Activated CD4-positive, alpha-beta T cell treated with anti-CD3 and anti-CD28 coated beads, Interleukin-2, amount 50 U/mL, for 48 hours (primary cell): ENCODE measurements around the gene LGALS1.
"Not testable (repeated sequence)": the region's sequence is repeated elsewhere in the genome, so short reads cannot be mapped to it uniquely, and the experiment has no call there.

Experiments
- DNase-seq, 2 experiments: peaks; one replicate each; pipeline ENCODE4 v3.0.0-alpha.2; 2020

The LGALS1 gene

DNA sequence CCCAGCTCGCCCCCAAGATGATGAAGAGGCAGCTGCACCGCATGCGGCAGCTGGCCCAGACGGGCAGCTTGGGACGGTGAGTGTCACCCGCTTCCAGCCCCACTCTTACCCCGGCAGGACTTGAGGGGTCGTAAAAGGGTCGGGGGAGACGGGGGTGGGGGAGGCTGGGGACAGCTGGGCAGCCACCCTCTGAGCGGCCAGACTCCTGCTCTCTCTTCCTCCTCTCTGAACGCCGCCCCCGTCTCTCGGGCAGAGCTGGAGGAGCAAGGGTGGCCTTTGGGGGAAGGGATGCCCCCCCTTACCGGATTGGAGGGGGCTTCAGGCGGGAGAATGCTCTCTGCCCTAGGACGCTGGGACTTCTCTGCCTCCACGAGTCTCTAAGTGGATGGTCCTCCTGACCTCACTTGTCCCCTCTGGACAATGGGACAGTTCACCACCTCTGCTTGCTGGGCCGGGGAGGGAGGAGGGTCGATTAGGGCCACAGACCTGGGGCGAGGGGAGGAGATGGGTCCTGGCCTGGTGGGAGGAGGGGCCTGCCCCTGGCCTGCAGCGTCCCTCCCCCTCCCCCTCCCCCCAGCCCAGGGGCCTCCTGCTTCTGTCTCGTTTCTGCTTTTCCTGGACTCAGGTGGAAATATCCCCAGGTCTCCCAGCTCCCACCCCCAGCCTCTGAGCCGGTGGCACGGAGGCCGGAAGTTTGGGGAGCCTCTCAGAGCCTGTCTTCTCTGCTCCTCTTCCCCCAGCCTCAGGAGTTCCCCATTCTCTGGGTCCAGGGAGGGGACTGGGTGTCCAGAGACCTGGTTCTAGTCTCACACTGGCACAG lies 35.5 kb upstream of the LGALS1 start:
- DNase-seq: peak; percentile 37 to 43

DNA sequence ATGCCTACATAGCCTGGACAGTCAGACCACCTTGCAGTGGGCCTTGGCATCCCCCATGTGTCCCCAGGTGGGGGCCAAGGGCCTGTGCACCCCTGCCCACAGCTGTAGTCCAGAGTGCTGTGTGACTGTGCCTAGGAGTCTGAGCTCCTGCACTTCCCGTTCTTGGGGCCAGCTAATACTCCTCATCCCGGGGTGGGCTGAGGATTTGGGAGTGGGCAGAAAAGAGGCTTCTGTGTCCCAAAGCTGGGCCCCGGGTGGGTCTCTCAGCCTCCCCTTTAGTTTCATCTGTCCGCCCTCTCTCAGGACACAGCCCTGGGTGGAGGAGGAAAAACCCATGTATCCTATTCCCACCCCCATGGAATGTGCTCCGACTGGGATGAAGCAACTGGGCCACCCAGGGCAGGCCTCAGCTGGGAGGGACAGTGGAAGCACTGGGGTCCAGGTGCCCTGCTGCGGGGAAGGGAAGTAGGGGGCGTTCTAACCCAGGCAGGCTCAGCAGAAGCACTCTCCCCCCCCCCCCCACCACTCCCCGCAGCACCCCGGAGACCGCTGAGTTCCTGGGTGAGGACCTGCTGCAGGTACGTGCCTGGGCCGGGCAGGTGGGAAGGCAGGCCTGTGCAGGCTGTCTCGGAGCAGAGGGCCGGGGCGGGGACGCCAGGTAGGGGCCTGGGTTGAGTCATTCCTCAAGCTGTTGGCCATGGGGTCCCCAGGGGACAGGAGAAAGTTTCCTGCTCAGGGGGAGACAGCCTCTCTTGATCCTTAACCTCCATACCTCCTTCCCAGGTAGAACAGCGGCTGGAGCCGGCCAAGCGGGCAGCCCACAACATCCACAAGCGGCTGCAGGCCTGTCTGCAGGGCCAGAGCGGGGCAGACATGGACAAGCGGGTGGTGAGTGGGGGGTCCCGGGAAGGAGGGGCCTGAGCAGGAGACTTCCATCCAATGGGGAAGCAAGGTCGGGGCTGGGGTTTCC lies 34.6 kb upstream of the LGALS1 start:
- no peak for DNase-seq

GRCh38 chr22:37641561-37641949 lies 33.9 kb upstream of the LGALS1 start:
- no peak for DNase-seq

GRCh38 chr22:37643225-37643847 lies 32.1 kb upstream of the LGALS1 start:
- DNase-seq: peak; percentile 96

DNA sequence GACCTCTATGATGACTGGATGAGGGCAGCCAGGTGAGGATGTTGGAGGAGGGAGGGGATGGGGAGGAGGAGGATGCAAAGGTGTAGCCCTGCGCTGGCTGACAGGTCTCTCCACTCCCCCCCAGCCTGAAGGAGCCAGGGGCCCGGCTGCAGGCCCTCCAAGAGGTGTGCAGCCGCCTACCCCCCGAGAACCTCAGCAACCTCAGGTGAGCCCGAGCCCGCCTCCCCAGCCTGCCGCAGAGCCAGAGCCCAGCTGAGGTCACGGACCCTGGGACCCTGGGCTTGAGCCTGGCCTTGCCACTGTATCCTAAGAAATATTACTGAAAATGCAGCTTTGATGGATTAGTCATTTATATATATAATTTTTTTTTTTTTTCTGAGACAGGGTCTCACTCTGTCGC lies 28.1 kb upstream of the LGALS1 start:
- no peak for DNase-seq

DNA sequence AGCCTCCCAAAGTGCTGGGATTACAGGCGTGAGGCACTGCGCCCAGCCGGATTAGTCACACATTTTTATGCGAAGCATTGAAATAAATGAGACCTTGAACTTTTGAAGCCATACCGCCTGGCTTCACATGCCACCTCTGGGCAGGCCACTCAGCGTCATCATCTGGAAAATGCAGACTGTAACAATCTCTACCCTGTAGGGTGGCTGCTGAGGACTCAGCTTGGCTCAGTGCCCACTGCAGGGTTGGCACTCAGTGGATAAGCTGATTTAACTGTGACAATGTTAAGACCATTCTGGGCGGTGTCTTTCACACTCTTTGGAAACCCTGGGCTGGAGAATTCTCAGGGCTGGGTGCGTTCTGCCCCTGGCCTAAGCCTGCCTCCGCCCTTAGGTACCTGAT lies 27.5 kb upstream of the LGALS1 start:
- no peak for DNase-seq

DNA sequence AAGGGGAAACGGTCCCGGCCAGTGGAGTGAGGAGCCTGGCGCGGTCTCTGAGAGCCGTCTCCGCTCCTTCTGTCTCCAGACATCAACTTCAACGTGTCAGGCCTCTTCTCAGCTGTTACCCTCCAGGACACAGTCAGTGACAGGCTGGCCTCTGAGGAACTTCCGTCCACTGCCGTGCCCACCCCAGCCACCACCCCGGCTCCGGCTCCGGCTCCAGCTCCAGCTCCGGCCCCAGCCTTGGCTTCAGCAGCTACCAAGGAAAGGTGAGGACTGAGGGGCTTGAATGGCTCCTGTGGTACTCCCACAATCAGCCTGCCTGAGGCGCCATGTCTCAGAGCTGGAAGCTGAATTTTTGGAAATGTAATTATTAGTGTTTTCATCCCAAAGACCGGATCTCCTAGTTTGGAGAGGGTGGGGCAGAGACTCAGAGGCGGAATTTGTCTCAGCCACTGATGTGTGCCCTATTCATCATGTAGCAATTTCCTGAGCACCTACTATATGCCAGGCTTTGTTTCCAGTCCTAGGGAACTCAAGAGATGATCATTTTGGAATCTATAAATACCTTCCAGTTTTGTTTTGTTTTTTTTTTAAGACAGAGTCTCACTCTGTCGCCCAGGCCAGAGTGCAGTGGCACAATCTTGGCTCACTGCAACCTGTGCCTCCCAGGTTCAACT lies 24.8 kb upstream of the LGALS1 start:
- DNase-seq: no peak

DNA sequence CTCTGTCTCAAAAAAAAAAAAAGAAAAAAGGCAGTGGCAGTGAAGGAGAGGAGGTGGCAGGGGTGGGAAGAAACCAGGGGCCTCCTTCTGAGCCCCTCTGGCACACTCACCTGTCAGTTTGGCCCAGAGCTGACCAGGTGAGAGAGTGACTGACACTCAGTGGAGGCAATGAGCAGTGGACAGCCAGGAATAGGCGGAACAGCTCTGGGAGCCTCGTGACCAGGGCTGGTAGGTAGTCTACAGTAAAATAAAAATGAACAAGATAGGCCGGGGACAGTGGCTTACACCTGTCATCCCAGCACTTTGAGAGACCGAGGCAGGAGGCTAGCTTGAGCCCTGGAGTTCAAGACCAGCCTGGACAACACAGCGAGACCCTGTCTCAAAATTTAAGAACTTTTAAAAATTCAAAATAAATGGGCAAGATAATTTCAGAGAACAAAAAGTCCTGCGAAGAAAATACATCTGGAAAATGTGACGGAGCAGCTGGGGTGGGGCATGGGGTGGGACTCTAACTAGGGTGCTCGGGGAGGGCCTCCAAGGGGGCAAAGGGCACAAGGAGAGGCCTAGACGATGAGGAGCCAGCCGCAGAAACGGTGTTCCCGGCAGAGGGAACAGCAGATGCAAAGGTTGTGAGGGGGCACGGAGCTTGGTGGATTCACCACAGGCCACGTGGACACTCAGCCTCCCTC lies 20.7 kb upstream of the LGALS1 start:
- DNase-seq: no peak

DNA sequence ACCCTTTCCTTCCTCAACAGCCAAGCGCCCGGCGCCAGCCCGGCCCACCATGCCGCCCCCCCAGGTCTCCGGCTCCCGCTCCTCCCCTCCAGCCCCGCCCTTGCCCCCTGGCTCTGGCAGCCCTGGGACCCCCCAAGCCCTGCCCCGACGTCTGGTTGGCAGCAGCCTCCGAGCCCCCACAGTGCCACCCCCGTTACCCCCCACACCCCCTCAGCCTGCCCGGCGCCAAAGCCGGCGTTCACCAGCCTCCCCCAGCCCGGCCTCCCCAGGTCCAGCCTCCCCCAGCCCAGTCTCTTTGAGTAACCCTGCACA lies 20.2 kb upstream of the LGALS1 start:
- no peak for DNase-seq

DNA sequence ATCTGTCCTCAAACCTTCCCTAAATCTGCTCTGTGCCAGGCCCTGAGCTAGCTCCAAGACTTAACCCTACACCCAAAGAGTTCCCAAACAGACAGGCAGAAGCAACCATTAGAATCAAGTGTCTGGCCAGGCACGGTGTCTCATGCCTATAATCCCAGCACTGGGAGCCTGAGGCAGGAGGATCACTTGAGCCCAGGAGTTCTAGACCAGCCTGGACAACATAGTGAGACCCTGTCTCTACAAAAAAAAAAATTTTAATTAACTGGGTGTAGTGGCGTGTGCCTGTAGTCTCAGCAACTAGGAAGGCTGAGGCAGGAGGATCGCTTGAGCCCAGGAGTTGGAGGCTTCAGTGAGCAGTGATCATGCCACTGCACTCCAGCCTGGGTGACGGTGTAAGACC lies 18.9 kb upstream of the LGALS1 start:
- not testable (repeated sequence) for DNase-seq

GRCh38 chr22:37657590-37658132 lies 17.8 kb upstream of the LGALS1 start:
- DNase-seq: no peak

- DNase-seq: peak; percentile 99
Observed at GRCh38 chr22:37658133-37659065, 17.0 kb upstream of the LGALS1 start, which contains the start of gene PDXP. TSS of gene PDXP (plus strand) at chr22:37658723. CDS start at chr22:37658783, 60 bp downstream.

- DNase-seq: peak in 1 of 2 experiments; percentile 25
Observed at GRCh38 chr22:37659066-37659896, 16.2 kb upstream of the LGALS1 start.

- no peak for DNase-seq
Observed at GRCh38 chr22:37659897-37660708, 15.3 kb upstream of the LGALS1 start.

DNA sequence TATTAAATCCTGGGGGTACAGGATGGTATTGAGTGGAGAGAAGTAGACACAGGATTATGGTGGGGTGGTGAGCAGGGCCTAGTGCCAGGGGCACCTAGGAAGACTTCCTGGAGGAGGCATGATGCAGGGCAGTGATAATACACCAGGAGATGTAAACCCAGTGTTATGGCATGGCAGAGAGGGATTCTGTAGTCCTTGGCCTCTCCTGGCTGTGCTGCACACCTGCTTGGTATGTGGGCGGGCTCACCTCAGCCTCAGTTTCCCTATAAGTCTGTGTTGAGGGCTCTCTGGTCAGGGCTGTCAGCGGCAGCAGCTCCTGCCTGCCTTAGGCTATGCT lies 14.8 kb upstream of the LGALS1 start:
- DNase-seq: no peak

GRCh38 chr22:37661160-37661924 lies 14.1 kb upstream of the LGALS1 start:
- no peak for DNase-seq

GRCh38 chr22:37662039-37662438 lies 13.4 kb upstream of the LGALS1 start:
- no peak for DNase-seq

DNA sequence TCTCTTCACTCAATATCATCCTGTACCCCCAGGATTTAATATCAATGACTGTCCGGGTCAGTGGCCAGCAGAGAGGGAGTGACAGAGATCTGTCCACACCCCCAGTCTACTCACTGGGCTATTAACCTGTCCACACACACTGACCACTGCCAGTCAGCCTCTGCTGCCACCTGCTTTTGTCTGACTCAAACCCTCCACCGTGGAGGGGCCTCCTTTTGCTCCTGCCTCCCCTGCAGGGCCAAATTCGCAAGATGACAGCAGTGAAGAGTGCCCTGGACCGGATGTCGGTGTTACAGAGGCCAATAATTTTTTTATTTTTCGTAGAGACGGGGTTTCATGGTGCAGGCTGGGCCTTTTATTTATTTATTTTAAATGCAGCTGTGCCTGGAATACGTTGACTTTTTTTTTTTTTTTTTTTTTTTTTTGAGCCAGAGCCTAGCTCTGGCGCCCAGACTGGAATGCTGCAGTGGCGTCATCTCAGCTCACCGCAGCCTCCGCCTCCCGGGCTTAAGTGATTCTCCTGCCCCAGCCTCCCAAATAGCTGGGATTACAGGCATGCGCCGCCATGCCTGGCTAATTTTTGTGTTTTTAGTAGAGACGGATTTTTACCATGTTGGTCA lies 11.8 kb upstream of the LGALS1 start:
- DNase-seq: no peak
